GM23338 (cell line): ENCODE data around the gene CRYZL1. TPM values are rescaled to one million over a fixed set of nuclear protein-coding genes. Genes with fewer than 3 reads are reported as not detected.
A peak's percentile ranks its signal among the peaks of the same experiment; 100 is the strongest.
"Not testable (repeated sequence)": the region's sequence is repeated elsewhere in the genome, so short reads cannot be mapped to it uniquely, and the experiment has no call there.

Experiments used
- ATAC-seq: fragments of 200-7000 bp; cut with Tn5 transposase; 3 replicates; pipeline ENCODE4 v1.9.1; 2020
- DNase-seq: peaks from one replicate; pipeline ENCODE4 v3.0.0-alpha.2; 2015; ENCODE audit warnings: low spot score
- H2AFZ ChIP-seq: fragments of 200-600 bp; sonication (generic); 2 replicates; pipeline ENCODE4 v1.8.0; 2016; ENCODE audit warnings: antibody characterized with exemption, mild to moderate bottlenecking, moderate library complexity
- H3F3A ChIP-seq: fragments of 200-600 bp; sonication (generic); replicated peaks from 2 replicates; pipeline ENCODE4 v1.8.0; 2017; ENCODE audit warnings: antibody characterized with exemption, mixed run types, low read depth
- H3K27ac ChIP-seq: fragments of 200-600 bp; sonication (generic); 2 replicates; pipeline ENCODE4 v1.6.1; 2016; ENCODE audit warnings: low read depth
- H3K27me3 ChIP-seq: fragments of 200-600 bp; sonication (generic); 2 replicates; pipeline ENCODE4 v1.8.0; 2016; ENCODE audit warnings: mild to moderate bottlenecking, mixed run types, moderate library complexity; ENCODE audit not compliant: insufficient read depth
- H3K36me3 ChIP-seq: fragments of 200-600 bp; sonication (generic); 2 replicates; pipeline ENCODE4 v1.8.0; 2016; ENCODE audit warnings: mild to moderate bottlenecking; ENCODE audit not compliant: insufficient read depth
- H3K4me1 ChIP-seq: fragments of 200-600 bp; sonication (generic); 2 replicates; pipeline ENCODE4 v1.8.0; 2016; ENCODE audit warnings: mild to moderate bottlenecking, moderate library complexity; ENCODE audit not compliant: insufficient read depth
- H3K4me2 ChIP-seq: fragments of 200-600 bp; sonication (generic); 2 replicates; pipeline ENCODE4 v1.7.1; 2017; ENCODE audit warnings: mixed run types
- H3K4me3 ChIP-seq: fragments of 200-600 bp; sonication (generic); 2 replicates; pipeline ENCODE4 v1.6.1; 2016; ENCODE audit warnings: mixed run types
- H3K79me2 ChIP-seq: fragments of 200-600 bp; sonication (generic); replicated peaks from 2 replicates; pipeline ENCODE4 v1.8.0; 2017; ENCODE audit warnings: mild to moderate bottlenecking; ENCODE audit not compliant: insufficient read depth
- H3K9me2 ChIP-seq: fragments of 200-600 bp; sonication (generic); 2 replicates; pipeline ENCODE4 v1.8.0; 2017; ENCODE audit not compliant: insufficient read depth
- H4K20me1 ChIP-seq: fragments of 200-600 bp; sonication (generic); replicated peaks from 2 replicates; pipeline ENCODE4 v1.8.0; 2017; ENCODE audit warnings: mild to moderate bottlenecking; ENCODE audit not compliant: insufficient read depth
- H3K27ac Mint-ChIP-seq: 2 replicates; pipeline ENCODE4 v1.8.0; 2020; ENCODE audit warnings: inconsistent platforms, mild to moderate bottlenecking, moderate library complexity, mixed read lengths
- H3K27me3 Mint-ChIP-seq: 3 replicates; pipeline ENCODE4 v1.8.0; 2022; ENCODE audit warnings: low read depth, mild to moderate bottlenecking, moderate library complexity, mixed read lengths, inconsistent platforms; ENCODE audit not compliant: insufficient read depth, poor library complexity
- H3K36me3 Mint-ChIP-seq: 3 replicates; pipeline ENCODE4 v1.8.0; 2021; ENCODE audit warnings: low read depth, mild to moderate bottlenecking, inconsistent platforms, moderate library complexity, mixed read lengths
- H3K4me1 Mint-ChIP-seq: 3 replicates; pipeline ENCODE4 v1.8.0; 2020; ENCODE audit warnings: mild to moderate bottlenecking, inconsistent platforms, mixed read lengths
- H3K4me3 Mint-ChIP-seq: 3 replicates; pipeline ENCODE4 v1.8.0; 2021; ENCODE audit warnings: moderate library complexity, mild to moderate bottlenecking, inconsistent platforms, mixed read lengths
- H3K9me3 Mint-ChIP-seq: 3 replicates; pipeline ENCODE4 v1.8.0; 2020; ENCODE audit warnings: moderate library complexity, mild to moderate bottlenecking, inconsistent platforms, mixed read lengths
- CREB1 ChIP-seq: fragments of 250-450 bp; sonication (Bioruptor Pico); IDR thresholded peaks from 2 replicates; pipeline ENCODE4 v1.5.0; 2020; ENCODE audit warnings: low read depth, mild to moderate bottlenecking, moderate library complexity
- ETS1 ChIP-seq: IDR thresholded peaks from 2 replicates; pipeline ENCODE4 v1.6.1; 2016; ENCODE audit warnings: antibody characterized with exemption
- EZH2 ChIP-seq: fragments of 200-600 bp; sonication (generic); IDR thresholded peaks from one replicate; pipeline ENCODE4 v1.8.0; 2017; ENCODE audit warnings: antibody characterized with exemption, mild to moderate bottlenecking, low read depth; ENCODE audit not compliant: unreplicated experiment
- EZH2phosphoT487 ChIP-seq: fragments of 200-600 bp; sonication (generic); IDR thresholded peaks from one replicate; pipeline ENCODE4 v1.8.1; 2018; ENCODE audit warnings: antibody characterized with exemption; ENCODE audit not compliant: unreplicated experiment
- JUNB ChIP-seq: IDR thresholded peaks from one replicate; pipeline ENCODE4 v1.6.1; 2016; ENCODE audit warnings: antibody characterized with exemption; ENCODE audit not compliant: unreplicated experiment
- NANOG ChIP-seq: IDR thresholded peaks from 2 replicates; pipeline ENCODE4 v1.6.1; 2016; ENCODE audit warnings: antibody characterized with exemption, borderline replicate concordance
- POLR2AphosphoS5 ChIP-seq: IDR thresholded peaks from 2 replicates; pipeline ENCODE4 v1.6.1; 2016; ENCODE audit warnings: antibody characterized with exemption, low read depth
- STAT1 ChIP-seq: IDR thresholded peaks from one replicate; pipeline ENCODE4 v1.6.1; 2016; ENCODE audit warnings: antibody characterized with exemption; ENCODE audit not compliant: unreplicated experiment
- ZNF114 ChIP-seq: fragments of 250-450 bp; sonication (Bioruptor Pico); IDR thresholded peaks from 2 replicates; pipeline ENCODE4 v1.5.0; 2020; ENCODE audit warnings: mild to moderate bottlenecking, moderate library complexity
- polyA plus RNA-seq: library from polyadenylated mRNA; unstranded; fragments of >200 nt; fragmentation: Nextera tagmentation; extraction: Ambion mirVana; gene quantifications from 2 replicates; pipeline ENCODE4 v1.2.1, GENCODE V29; 2016
- total RNA-seq: library from RNA; depleted of rRNA; stranded (reverse); fragments of >200 nt; shearing (Covaris generic); gene quantifications from 2 replicates; pipeline ENCODE4 v1.2.3, GENCODE V29; 2014
- TF ChIP-seq, protein P1 (sequence below): IDR thresholded peaks from one replicate; pipeline ENCODE4 v1.6.1; 2018; ENCODE audit warnings: antibody characterized with exemption; ENCODE audit not compliant: unreplicated experiment

CRYZL1 gene
- total and polyA plus RNA-seq, 2 experiments from 2014 or later: 23.8 to 40.5 TPM

DNA sequence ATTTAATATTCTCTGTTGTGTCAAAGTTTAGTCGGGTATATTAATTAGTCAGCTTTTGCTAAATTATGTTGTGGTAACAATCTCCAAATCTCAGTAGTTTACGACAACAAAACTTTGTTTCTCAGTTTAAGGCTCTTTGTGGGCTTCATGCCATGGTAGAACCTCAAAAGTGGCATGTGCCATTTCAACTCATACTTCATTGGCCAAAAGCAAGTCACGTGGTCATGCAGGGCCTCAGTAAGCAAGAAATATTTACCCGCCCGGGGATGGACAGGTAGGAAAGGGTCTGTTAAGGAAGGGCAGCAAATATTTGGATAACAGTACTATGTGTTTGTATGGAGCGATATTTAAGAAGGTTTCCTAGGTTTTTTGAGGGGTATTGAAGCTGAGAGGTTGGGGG is 39.3 kb upstream of the CRYZL1 start:
- peaks cover 51% of the 10 kb centered on the region for H3K4me1 Mint-ChIP-seq
- Histone ChIP-seq H3K4me2 (no peak overlapping the region), H3K9me2 (no peaks in the 10 kb centered on the region), H3K4me1 (peaks cover 32% of the 10 kb centered on the region), H3K79me2 (peaks cover 84% of the 10 kb centered on the region), H3K27ac (no peak overlapping the region), H2AFZ (no peak overlapping the region), H4K20me1 (no peaks in the 10 kb centered on the region; the same call in 1 of the 2 replicates), H3K36me3 (no peaks in the 10 kb centered on the region), H3K4me3 (no peak overlapping the region), H3K27me3 (no peaks in the 10 kb centered on the region), H3F3A (no peaks in the 10 kb centered on the region)
- ATAC-seq (no peak), DNase-seq (no peak)
- peaks cover 2% of the 10 kb centered on the region for H3K27me3 Mint-ChIP-seq
- peaks cover 10% of the 10 kb centered on the region; the same call in 2 of the 3 replicates for H3K36me3 Mint-ChIP-seq
- TF ChIP-seq STAT1 (no peak), EZH2 (no peak), NANOG (no peak), POLR2AphosphoS5 (no peak), CREB1 (no peak), ZNF114 (CRISPR knock-in tag) (no peak), JUNB (no peak)
- TF ChIP-seq, protein P1, sequence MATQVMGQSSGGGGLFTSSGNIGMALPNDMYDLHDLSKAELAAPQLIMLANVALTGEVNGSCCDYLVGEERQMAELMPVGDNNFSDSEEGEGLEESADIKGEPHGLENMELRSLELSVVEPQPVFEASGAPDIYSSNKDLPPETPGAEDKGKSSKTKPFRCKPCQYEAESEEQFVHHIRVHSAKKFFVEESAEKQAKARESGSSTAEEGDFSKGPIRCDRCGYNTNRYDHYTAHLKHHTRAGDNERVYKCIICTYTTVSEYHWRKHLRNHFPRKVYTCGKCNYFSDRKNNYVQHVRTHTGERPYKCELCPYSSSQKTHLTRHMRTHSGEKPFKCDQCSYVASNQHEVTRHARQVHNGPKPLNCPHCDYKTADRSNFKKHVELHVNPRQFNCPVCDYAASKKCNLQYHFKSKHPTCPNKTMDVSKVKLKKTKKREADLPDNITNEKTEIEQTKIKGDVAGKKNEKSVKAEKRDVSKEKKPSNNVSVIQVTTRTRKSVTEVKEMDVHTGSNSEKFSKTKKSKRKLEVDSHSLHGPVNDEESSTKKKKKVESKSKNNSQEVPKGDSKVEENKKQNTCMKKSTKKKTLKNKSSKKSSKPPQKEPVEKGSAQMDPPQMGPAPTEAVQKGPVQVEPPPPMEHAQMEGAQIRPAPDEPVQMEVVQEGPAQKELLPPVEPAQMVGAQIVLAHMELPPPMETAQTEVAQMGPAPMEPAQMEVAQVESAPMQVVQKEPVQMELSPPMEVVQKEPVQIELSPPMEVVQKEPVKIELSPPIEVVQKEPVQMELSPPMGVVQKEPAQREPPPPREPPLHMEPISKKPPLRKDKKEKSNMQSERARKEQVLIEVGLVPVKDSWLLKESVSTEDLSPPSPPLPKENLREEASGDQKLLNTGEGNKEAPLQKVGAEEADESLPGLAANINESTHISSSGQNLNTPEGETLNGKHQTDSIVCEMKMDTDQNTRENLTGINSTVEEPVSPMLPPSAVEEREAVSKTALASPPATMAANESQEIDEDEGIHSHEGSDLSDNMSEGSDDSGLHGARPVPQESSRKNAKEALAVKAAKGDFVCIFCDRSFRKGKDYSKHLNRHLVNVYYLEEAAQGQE: no peak
- no peaks in the 10 kb centered on the region for H3K9me3 Mint-ChIP-seq
- H3K27ac Mint-ChIP-seq: peak overlapping the region; percentile 45; the same call in 1 of the 2 replicates
- no peak overlapping the region for H3K4me3 Mint-ChIP-seq

GRCh38 chr21:33677450-33677849 is 35.9 kb upstream of the CRYZL1 start:
- no peaks in the 10 kb centered on the region for H3K9me3 Mint-ChIP-seq
- Histone ChIP-seq H3K4me2 (no peak overlapping the region), H3K79me2 (peaks cover 99% of the 10 kb centered on the region), H3K9me2 (no peaks in the 10 kb centered on the region), H3K36me3 (no peaks in the 10 kb centered on the region), H3K4me3 (no peak overlapping the region), H2AFZ (no peak overlapping the region), H3K27me3 (no peaks in the 10 kb centered on the region), H3K27ac (0 out of 2 replicates have a peak overlapping the region, but pooled peaks have one; percentile 79), H3F3A (no peaks in the 10 kb centered on the region), H3K4me1 (peaks cover 35% of the 10 kb centered on the region), H4K20me1 (no peaks in the 10 kb centered on the region; the same call in 1 of the 2 replicates)
- H3K27ac Mint-ChIP-seq: no peak overlapping the region
- no peak for TF ChIP-seq CREB1
- no peak for TF ChIP-seq EZH2phosphoT487
- TF ChIP-seq, protein P1: no peak
- no peak for TF ChIP-seq ETS1
- H3K4me3 Mint-ChIP-seq: no peak overlapping the region
- peaks cover 10% of the 10 kb centered on the region; the same call in 2 of the 3 replicates for H3K36me3 Mint-ChIP-seq
- peaks cover 4% of the 10 kb centered on the region for H3K27me3 Mint-ChIP-seq
- no peak for DNase-seq
- H3K4me1 Mint-ChIP-seq: peaks cover 46% of the 10 kb centered on the region
- ATAC-seq: no peak

DNA sequence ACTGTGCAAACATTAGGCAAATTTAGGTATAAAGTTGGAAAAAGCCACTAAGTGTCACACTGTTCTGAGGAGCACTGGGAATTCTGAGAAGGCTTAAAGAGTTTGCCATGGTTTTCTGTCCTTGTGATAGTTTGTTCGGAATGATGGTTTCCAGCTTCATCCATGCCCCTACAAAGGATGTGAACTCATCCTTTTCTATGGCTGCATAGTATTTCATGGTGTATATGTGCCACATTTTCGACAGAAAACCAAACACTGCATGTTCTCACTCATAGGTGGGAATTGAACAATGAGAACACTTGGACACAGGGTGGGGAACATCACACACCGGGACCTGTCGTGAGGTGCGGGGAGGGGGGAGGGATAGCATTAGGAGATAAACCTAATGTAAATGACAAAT is 35.1 kb upstream of the CRYZL1 start:
- not testable (repeated sequence) for H3K4me3 ChIP-seq, H3K27ac ChIP-seq, H3K9me2 ChIP-seq, H3K27me3 Mint-ChIP-seq, H3K27me3 ChIP-seq, H3K4me2 ChIP-seq, H2AFZ ChIP-seq, H3K27ac Mint-ChIP-seq, H3K36me3 ChIP-seq, ATAC-seq, H3K36me3 Mint-ChIP-seq, H3F3A ChIP-seq, DNase-seq, H3K9me3 Mint-ChIP-seq, H4K20me1 ChIP-seq, H3K4me3 Mint-ChIP-seq
- H3K4me1 Mint-ChIP-seq: peaks cover 49% of the 10 kb centered on the region
- peaks cover 35% of the 10 kb centered on the region for H3K4me1 ChIP-seq
- H3K79me2 ChIP-seq: peaks cover 99% of the 10 kb centered on the region
